Liver (tissue), 9 donors: ENCODE measurements around the gene RALGAPA2. TPM values are rescaled to one million over a fixed set of nuclear protein-coding genes. Genes with fewer than 3 reads are reported as not detected.

Experiments used
- DNase-seq: peaks from one replicate; pipeline ENCODE4 v3.0.0-alpha.2; 2017; ENCODE audit warnings: low spot score
- H3K27ac ChIP-seq, 2 donors: one replicate each; pipeline ENCODE4 v1.7.0; 2013; ENCODE audit warnings: inconsistent platforms in 2 of 2, low read length in 2 of 2, control low read depth in 1 of 2, low read depth in 1 of 2, mild to moderate bottlenecking in 1 of 2
- H3K27me3 ChIP-seq, 4 donors: one replicate each; pipeline versions ENCODE4 v1.6.1 to v1.7.0; 2013; ENCODE audit warnings: low read length in 3 of 4, inconsistent platforms in 1 of 4, mild to moderate bottlenecking in 1 of 4, moderate library complexity in 1 of 4; ENCODE audit not compliant: control insufficient read depth in 4 of 4, insufficient read depth in 4 of 4
- H3K36me3 ChIP-seq, 4 donors: one replicate each; pipeline versions ENCODE4 v1.6.1 to v1.7.0; 2013; ENCODE audit warnings: low read length in 3 of 4, mild to moderate bottlenecking in 3 of 4, low read depth in 1 of 4, moderate library complexity in 1 of 4; ENCODE audit not compliant: control insufficient read depth in 4 of 4, insufficient read depth in 3 of 4
- H3K4me1 ChIP-seq, 4 donors: one replicate each; pipeline versions ENCODE4 v1.6.1 to v1.7.0; 2013; ENCODE audit warnings: low read length in 3 of 4, mild to moderate bottlenecking in 3 of 4, moderate library complexity in 1 of 4; ENCODE audit not compliant: control insufficient read depth in 4 of 4, insufficient read depth in 4 of 4
- H3K4me3 ChIP-seq, 3 donors: one replicate each; pipeline versions ENCODE4 v1.6.1 to v1.7.0; 2013; ENCODE audit warnings: low read length in 3 of 3, control low read depth in 1 of 3, low read depth in 1 of 3, mild to moderate bottlenecking in 1 of 3
- H3K9ac ChIP-seq, 2 donors: one replicate each; pipeline ENCODE4 v1.7.0; 2013; ENCODE audit warnings: low read length in 2 of 2, mild to moderate bottlenecking in 2 of 2, moderate library complexity in 2 of 2, control low read depth in 1 of 2, low read depth in 1 of 2
- H3K9me3 ChIP-seq, 4 donors: one replicate each; pipeline versions ENCODE4 v1.6.1 to v1.7.0; 2013; ENCODE audit warnings: low read length in 3 of 4; ENCODE audit not compliant: control insufficient read depth in 4 of 4
- EGR1 ChIP-seq, 2 donors: IDR thresholded peaks; 2 replicates each; pipeline ENCODE4 v1.6.1; 2016 to 2018; ENCODE audit warnings: antibody characterized with exemption in 2 of 2, low read depth in 2 of 2
- FOXA1 ChIP-seq: IDR thresholded peaks from 2 replicates; pipeline ENCODE4 v1.6.1; 2016; ENCODE audit warnings: antibody characterized with exemption
- FOXA2 ChIP-seq: IDR thresholded peaks from 2 replicates; pipeline ENCODE4 v1.6.1; 2016; ENCODE audit warnings: antibody characterized with exemption
- GABPA ChIP-seq, 2 donors: IDR thresholded peaks in 1 of 2; conservative IDR thresholded peaks in 1 of 2; 2 replicates each; pipeline ENCODE4 v1.6.1; 2016; ENCODE audit warnings: antibody characterized with exemption in 2 of 2, mild to moderate bottlenecking in 1 of 2, moderate library complexity in 1 of 2
- HNF4A ChIP-seq, 2 donors: conservative IDR thresholded peaks; 2 replicates each; pipeline ENCODE4 v1.6.1; 2016; ENCODE audit warnings: antibody characterized with exemption in 2 of 2, mild to moderate bottlenecking in 2 of 2
- JUND ChIP-seq, 2 donors: IDR thresholded peaks; 2 replicates each; pipeline ENCODE4 v1.6.1; 2016; ENCODE audit warnings: antibody characterized with exemption in 2 of 2
- RAD21 ChIP-seq, 2 donors: IDR thresholded peaks; 2 replicates each; pipeline ENCODE4 v1.6.1; 2016; ENCODE audit warnings: antibody characterized with exemption in 2 of 2, mild to moderate bottlenecking in 2 of 2
- REST ChIP-seq: IDR thresholded peaks from 2 replicates; pipeline ENCODE4 v1.6.1; 2016; ENCODE audit warnings: antibody characterized with exemption, mild to moderate bottlenecking
- RXRA ChIP-seq, 2 donors: IDR thresholded peaks; 2 replicates each; pipeline ENCODE4 v1.6.1; 2017 to 2018; ENCODE audit warnings: antibody characterized with exemption in 2 of 2, mild to moderate bottlenecking in 1 of 2
- SP1 ChIP-seq: IDR thresholded peaks from 2 replicates; pipeline ENCODE4 v1.6.1; 2018; ENCODE audit warnings: antibody characterized with exemption, mild to moderate bottlenecking
- TAF1 ChIP-seq: conservative IDR thresholded peaks from 2 replicates; pipeline ENCODE4 v1.6.1; 2016; ENCODE audit warnings: antibody characterized with exemption, mild to moderate bottlenecking
- YY1 ChIP-seq: IDR thresholded peaks from 2 replicates; pipeline ENCODE4 v1.6.1; 2016; ENCODE audit warnings: antibody characterized with exemption, mild to moderate bottlenecking
- WGBS: extraction: QIAGEN DNeasy Blood & Tissue Kit; methylation state at CpG from one replicate; pipeline ENCODE4 v1.1.7; 2013; 5-methylcytosine and 5-hydroxymethylcytosine counted together
- polyA plus RNA-seq, 2 donors: library from polyadenylated mRNA; stranded (reverse) in 1 of 2; unstranded in 1 of 2; fragments of 200-250 nt in 1 of 2; fragments of >200 nt in 1 of 2; fragmentation: Nextera tagmentation in 1 of 2; extraction: Ambion mirVana in 1 of 2; gene quantifications; one replicate each; pipeline versions ENCODE4 v1.2.1 to v1.2.3, GENCODE V29; 2013 to 2015
- total RNA-seq, 2 donors: library from RNA; depleted of rRNA; stranded (reverse); fragments of >200 nt; gene quantifications; one replicate each; pipeline ENCODE4 v1.2.3, GENCODE V29; 2014
- TF ChIP-seq, protein P1 (sequence below): fragments of 150-350 bp; IDR thresholded peaks from 2 replicates; pipeline ENCODE4 v1.5.1; 2017; ENCODE audit warnings: improper control_type of control experiment, low read depth, low read length; ENCODE audit not compliant: missing input control
- TF ChIP-seq, protein P2 (sequence below): IDR thresholded peaks from 2 replicates; pipeline ENCODE4 v1.6.1; 2016; ENCODE audit warnings: antibody characterized with exemption
- TF ChIP-seq, protein P3 (sequence below): IDR thresholded peaks from 2 replicates; pipeline ENCODE4 v1.6.1; 2016; ENCODE audit warnings: antibody characterized with exemption
- TF ChIP-seq, protein P4 (sequence below): IDR thresholded peaks from 2 replicates; pipeline ENCODE4 v1.6.1; 2016; ENCODE audit warnings: antibody characterized with exemption
- donor health status: healthy.
- donor health status: healthy.
- donor health status: healthy.
- donor health status: healthy.
- donor health status: healthy.

The RALGAPA2 gene
- total and polyA plus RNA-seq, 4 donors = 14.8 to 89.9 (median 25.1) TPM

GRCh38 chr20:20677186-20677585 is 35.3 kb downstream of the RALGAPA2 start:
- 87% methylated on average over 3 of the region's 3 CpGs for WGBS
- Histone ChIP-seq H3K27me3 (no peaks in the 10 kb centered on the region), H3K36me3 (peaks cover 3 to 14% (median 6%) of the 10 kb centered on the region in 4 donors), H3K27ac (no peak overlapping the region), H3K4me1 (peaks cover 0 to 13% (median 1%) of the 10 kb centered on the region in 4 donors), H3K9me3 (no peaks in the 10 kb centered on the region), H3K4me3 (no peak overlapping the region), H3K9ac (no peak overlapping the region)
- no peak for DNase-seq
- TF ChIP-seq, protein P1, sequence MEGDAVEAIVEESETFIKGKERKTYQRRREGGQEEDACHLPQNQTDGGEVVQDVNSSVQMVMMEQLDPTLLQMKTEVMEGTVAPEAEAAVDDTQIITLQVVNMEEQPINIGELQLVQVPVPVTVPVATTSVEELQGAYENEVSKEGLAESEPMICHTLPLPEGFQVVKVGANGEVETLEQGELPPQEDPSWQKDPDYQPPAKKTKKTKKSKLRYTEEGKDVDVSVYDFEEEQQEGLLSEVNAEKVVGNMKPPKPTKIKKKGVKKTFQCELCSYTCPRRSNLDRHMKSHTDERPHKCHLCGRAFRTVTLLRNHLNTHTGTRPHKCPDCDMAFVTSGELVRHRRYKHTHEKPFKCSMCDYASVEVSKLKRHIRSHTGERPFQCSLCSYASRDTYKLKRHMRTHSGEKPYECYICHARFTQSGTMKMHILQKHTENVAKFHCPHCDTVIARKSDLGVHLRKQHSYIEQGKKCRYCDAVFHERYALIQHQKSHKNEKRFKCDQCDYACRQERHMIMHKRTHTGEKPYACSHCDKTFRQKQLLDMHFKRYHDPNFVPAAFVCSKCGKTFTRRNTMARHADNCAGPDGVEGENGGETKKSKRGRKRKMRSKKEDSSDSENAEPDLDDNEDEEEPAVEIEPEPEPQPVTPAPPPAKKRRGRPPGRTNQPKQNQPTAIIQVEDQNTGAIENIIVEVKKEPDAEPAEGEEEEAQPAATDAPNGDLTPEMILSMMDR = no peak
- TF ChIP-seq HNF4A (conservative IDR thresholded peaks at IDR 0.05) (no peak), TAF1 (no peak), EGR1 (IDR thresholded peaks at IDR 0.05; ENCODE audit: low read depth in 2 of 2) (no peak), RXRA (IDR thresholded peaks at IDR 0.05) (no peak), FOXA2 (no peak), GABPA (IDR thresholded peaks at IDR 0.05 in 1 of 2, conservative IDR thresholded peaks at IDR 0.05 in 1 of 2) (no peak), FOXA1 (no peak), JUND (IDR thresholded peaks at IDR 0.05) (no peak), YY1 (no peak), SP1 (no peak), REST (no peak), RAD21 (IDR thresholded peaks at IDR 0.05) (no peak)
- TF ChIP-seq, protein P2, sequence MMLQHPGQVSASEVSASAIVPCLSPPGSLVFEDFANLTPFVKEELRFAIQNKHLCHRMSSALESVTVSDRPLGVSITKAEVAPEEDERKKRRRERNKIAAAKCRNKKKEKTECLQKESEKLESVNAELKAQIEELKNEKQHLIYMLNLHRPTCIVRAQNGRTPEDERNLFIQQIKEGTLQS = no peak
- TF ChIP-seq, protein P3, sequence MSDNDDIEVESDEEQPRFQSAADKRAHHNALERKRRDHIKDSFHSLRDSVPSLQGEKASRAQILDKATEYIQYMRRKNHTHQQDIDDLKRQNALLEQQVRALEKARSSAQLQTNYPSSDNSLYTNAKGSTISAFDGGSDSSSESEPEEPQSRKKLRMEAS = no peak
- TF ChIP-seq, protein P4, sequence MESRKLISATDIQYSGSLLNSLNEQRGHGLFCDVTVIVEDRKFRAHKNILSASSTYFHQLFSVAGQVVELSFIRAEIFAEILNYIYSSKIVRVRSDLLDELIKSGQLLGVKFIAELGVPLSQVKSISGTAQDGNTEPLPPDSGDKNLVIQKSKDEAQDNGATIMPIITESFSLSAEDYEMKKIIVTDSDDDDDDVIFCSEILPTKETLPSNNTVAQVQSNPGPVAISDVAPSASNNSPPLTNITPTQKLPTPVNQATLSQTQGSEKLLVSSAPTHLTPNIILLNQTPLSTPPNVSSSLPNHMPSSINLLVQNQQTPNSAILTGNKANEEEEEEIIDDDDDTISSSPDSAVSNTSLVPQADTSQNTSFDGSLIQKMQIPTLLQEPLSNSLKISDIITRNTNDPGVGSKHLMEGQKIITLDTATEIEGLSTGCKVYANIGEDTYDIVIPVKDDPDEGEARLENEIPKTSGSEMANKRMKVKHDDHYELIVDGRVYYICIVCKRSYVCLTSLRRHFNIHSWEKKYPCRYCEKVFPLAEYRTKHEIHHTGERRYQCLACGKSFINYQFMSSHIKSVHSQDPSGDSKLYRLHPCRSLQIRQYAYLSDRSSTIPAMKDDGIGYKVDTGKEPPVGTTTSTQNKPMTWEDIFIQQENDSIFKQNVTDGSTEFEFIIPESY = no peak

DNA sequence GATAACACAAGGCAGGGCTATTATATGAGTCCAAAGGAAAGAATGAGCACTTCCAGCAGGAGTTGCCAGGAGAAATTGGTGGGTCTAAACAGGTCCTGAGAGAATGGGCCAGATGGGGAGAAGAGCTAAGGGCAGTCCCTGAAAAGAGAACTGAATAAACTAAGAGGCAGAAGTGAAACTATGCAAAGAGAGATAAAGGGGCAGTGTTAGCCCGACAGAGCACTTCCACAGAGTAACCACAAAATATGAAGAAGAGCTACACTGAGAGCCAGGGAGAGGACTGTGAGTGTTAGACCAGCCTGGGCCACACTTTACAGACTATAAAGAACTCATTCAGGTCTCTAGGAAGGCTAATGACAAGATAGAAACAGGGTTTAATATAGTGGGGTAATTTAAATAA is 43.8 kb downstream of the RALGAPA2 start:
- Histone ChIP-seq H3K27me3 (no peaks in the 10 kb centered on the region), H3K4me3 (no peak overlapping the region), H3K36me3 (no peaks in the 10 kb centered on the region), H3K4me1 (peaks cover 2 to 22% (median 9%) of the 10 kb centered on the region in 4 donors), H3K27ac (no peak overlapping the region), H3K9me3 (no peaks in the 10 kb centered on the region), H3K9ac (no peak overlapping the region)
- no peak for DNase-seq
- WGBS = 62% methylated on average over 1 of the region's 1 CpG
- TF ChIP-seq, protein P1 = no peak
- TF ChIP-seq FOXA2 (no peak), JUND (IDR thresholded peaks at IDR 0.05) (no peak), FOXA1 (no peak)
